Measurements from ENCODE around the gene ZSCAN22.

- TF ChIP-seq EZH2 (IDR thresholded peaks at IDR 0.05; ENCODE audit: borderline replicate concordance) (no peak), CTCF (IDR thresholded peaks at IDR 0.05; ENCODE audit: poor library complexity) (no peak), EZH2phosphoT487 (IDR thresholded peaks at IDR 0.05; ENCODE audit: low read depth, severe bottlenecking, unreplicated experiment) (no peak)
Measured at GRCh38 chr19:58386576-58387337, 60.0 kb downstream of the ZSCAN22 start, which contains the start of gene RPS5.

All from hepatocyte (in vitro differentiated cells).